Neural cell (in vitro differentiated cells): ENCODE data around the gene GNAL. TPM values are rescaled to one million over a fixed set of nuclear protein-coding genes. Genes with fewer than 3 reads are reported as not detected.

Experiments
- H2AFZ ChIP-seq: fragments of 200-600, 300-800 bp; sonication (generic), shearing (Covaris generic); 2 replicates; pipeline ENCODE4 v1.6.0; 2014; ENCODE audit warnings: low read depth, mild to moderate bottlenecking, antibody characterized with exemption, low read length, moderate library complexity
- H3F3A ChIP-seq: fragments of 200-600 bp; shearing (Covaris generic); 2 replicates; pipeline ENCODE4 v1.6.1; 2016; ENCODE audit warnings: mild to moderate bottlenecking, moderate library complexity, mixed read lengths, antibody characterized with exemption, low read length; ENCODE audit not compliant: insufficient read depth, poor library complexity, severe bottlenecking
- H3K27ac ChIP-seq: fragments of 200-600, 300-800 bp; sonication (generic), shearing (Covaris generic); 2 replicates; pipeline ENCODE4 v1.5.1; 2014; ENCODE audit warnings: mild to moderate bottlenecking, low read length, moderate library complexity
- H3K27me3 ChIP-seq: fragments of 300-800, 200-600 bp; sonication (generic), shearing (Covaris generic); 2 replicates; pipeline ENCODE4 v1.6.0; 2014; ENCODE audit warnings: mild to moderate bottlenecking, low read depth, low read length, moderate library complexity; ENCODE audit not compliant: insufficient read depth
- H3K36me3 ChIP-seq: fragments of 300-800, 200-600 bp; sonication (generic), shearing (Covaris generic); 2 replicates; pipeline ENCODE4 v1.5.1; 2014; ENCODE audit warnings: mild to moderate bottlenecking, antibody characterized with exemption, low read length, moderate library complexity; ENCODE audit not compliant: insufficient read depth
- H3K4me2 ChIP-seq: fragments of 300-800, 200-600 bp; sonication (generic), shearing (Covaris generic); 2 replicates; pipeline ENCODE4 v1.6.0; 2014; ENCODE audit warnings: mild to moderate bottlenecking, low read length
- H3K4me3 ChIP-seq: fragments of 300-800, 200-600 bp; sonication (generic), shearing (Covaris generic); 2 replicates; pipeline ENCODE4 v1.5.1; 2014; ENCODE audit warnings: mild to moderate bottlenecking, low read length, moderate library complexity
- H3K79me2 ChIP-seq: fragments of 200-600 bp; shearing (Covaris generic); replicated peaks from 2 replicates; pipeline ENCODE4 v1.6.0; 2014; ENCODE audit warnings: mild to moderate bottlenecking, low read length, moderate library complexity; ENCODE audit not compliant: insufficient read depth
- H3K9ac ChIP-seq: fragments of 300-800, 200-600 bp; sonication (generic), shearing (Covaris generic); 2 replicates; pipeline ENCODE4 v1.6.1; 2016; ENCODE audit warnings: mild to moderate bottlenecking, low read length, mixed read lengths
- H3K9me2 ChIP-seq: fragments of 200-600 bp; shearing (Covaris generic); 2 replicates; pipeline ENCODE4 v1.6.1; 2016; ENCODE audit warnings: mild to moderate bottlenecking, low read length, mixed read lengths; ENCODE audit not compliant: insufficient read depth
- H3K9me3 ChIP-seq: fragments of 200-600, 300-800 bp; sonication (generic), shearing (Covaris generic); 2 replicates; pipeline ENCODE4 v1.6.1; 2016; ENCODE audit warnings: mild to moderate bottlenecking, mixed run types, low read length, moderate library complexity, mixed read lengths
- H4K20me1 ChIP-seq: fragments of 200-600 bp; shearing (Covaris generic); 2 replicates; pipeline ENCODE4 v1.6.1; 2016; ENCODE audit warnings: mild to moderate bottlenecking, mixed run types; ENCODE audit not compliant: insufficient read depth
- CTCF ChIP-seq: fragments of 450-650 bp; IDR thresholded peaks from 2 replicates; pipeline ENCODE4 v1.5.1; 2014; ENCODE audit warnings: antibody characterized with exemption, mild to moderate bottlenecking, moderate library complexity; ENCODE audit not compliant: poor library complexity, severe bottlenecking
- EP300 ChIP-seq: fragments of 450-650 bp; conservative IDR thresholded peaks from 2 replicates; pipeline ENCODE4 v1.6.1; 2014; ENCODE audit warnings: antibody characterized with exemption, mild to moderate bottlenecking, moderate library complexity; ENCODE audit not compliant: poor library complexity, severe bottlenecking
- EZH2 ChIP-seq: fragments of 200-600, 300-800 bp; shearing (Covaris generic), sonication (generic); IDR thresholded peaks from 2 replicates; pipeline ENCODE4 v1.6.1; 2014; ENCODE audit warnings: antibody characterized with exemption, low read length, borderline replicate concordance, mild to moderate bottlenecking; ENCODE audit not compliant: insufficient read depth, poor library complexity, severe bottlenecking
- MXI1 ChIP-seq: fragments of 450-650 bp; conservative IDR thresholded peaks from 2 replicates; pipeline ENCODE4 v1.6.1; 2014; ENCODE audit warnings: antibody characterized with exemption, mild to moderate bottlenecking; ENCODE audit not compliant: poor library complexity, severe bottlenecking
- POLR2AphosphoS5 ChIP-seq: IDR thresholded peaks from 2 replicates; pipeline ENCODE4 v1.6.1; 2012
- RAD21 ChIP-seq: fragments of 450-650 bp; conservative IDR thresholded peaks from 2 replicates; pipeline ENCODE4 v1.6.1; 2014; ENCODE audit warnings: antibody characterized with exemption, mild to moderate bottlenecking, moderate library complexity
- SMC3 ChIP-seq: fragments of 450-650 bp; conservative IDR thresholded peaks from 2 replicates; pipeline ENCODE4 v1.6.1; 2014; ENCODE audit warnings: antibody characterized with exemption, mild to moderate bottlenecking, moderate library complexity; ENCODE audit not compliant: poor library complexity
- TAF1 ChIP-seq: IDR thresholded peaks from 2 replicates; pipeline ENCODE4 v1.6.1; 2012; ENCODE audit warnings: low read depth
- polyA plus RNA-seq: library from polyadenylated mRNA; depleted of rRNA; stranded (reverse); fragments of >200 nt; gene quantifications from 2 replicates; pipeline ENCODE4 v1.2.3, GENCODE V29; 2014
- TF ChIP-seq, protein P1 (sequence below): IDR thresholded peaks from 2 replicates; pipeline ENCODE4 v1.6.1; 2012; ENCODE audit warnings: borderline replicate concordance

Gene GNAL
- polyA plus RNA-seq, 1 donor from 2014 or later: 16.7 TPM

GRCh38 chr18:11750171-11750570 lies 61.1 kb downstream of the GNAL start:
- H2AFZ ChIP-seq: no peak overlapping the region
- H3F3A ChIP-seq: no peaks in the 10 kb centered on the region
- H3K79me2 ChIP-seq: no peaks in the 10 kb centered on the region
- no peak overlapping the region for H3K4me3 ChIP-seq
- no peaks in the 10 kb centered on the region for H3K9me3 ChIP-seq
- H3K36me3 ChIP-seq: no peaks in the 10 kb centered on the region
- no peaks in the 10 kb centered on the region for H4K20me1 ChIP-seq
- no peaks in the 10 kb centered on the region for H3K9me2 ChIP-seq
- no peak overlapping the region for H3K4me2 ChIP-seq
- H3K27ac ChIP-seq: no peak overlapping the region
- TF ChIP-seq SMC3 (no peak), EP300 (no peak), EZH2 (no peak), RAD21 (no peak), MXI1 (no peak), CTCF (no peak), POLR2AphosphoS5 (no peak), TAF1 (no peak)
- TF ChIP-seq, protein P1, sequence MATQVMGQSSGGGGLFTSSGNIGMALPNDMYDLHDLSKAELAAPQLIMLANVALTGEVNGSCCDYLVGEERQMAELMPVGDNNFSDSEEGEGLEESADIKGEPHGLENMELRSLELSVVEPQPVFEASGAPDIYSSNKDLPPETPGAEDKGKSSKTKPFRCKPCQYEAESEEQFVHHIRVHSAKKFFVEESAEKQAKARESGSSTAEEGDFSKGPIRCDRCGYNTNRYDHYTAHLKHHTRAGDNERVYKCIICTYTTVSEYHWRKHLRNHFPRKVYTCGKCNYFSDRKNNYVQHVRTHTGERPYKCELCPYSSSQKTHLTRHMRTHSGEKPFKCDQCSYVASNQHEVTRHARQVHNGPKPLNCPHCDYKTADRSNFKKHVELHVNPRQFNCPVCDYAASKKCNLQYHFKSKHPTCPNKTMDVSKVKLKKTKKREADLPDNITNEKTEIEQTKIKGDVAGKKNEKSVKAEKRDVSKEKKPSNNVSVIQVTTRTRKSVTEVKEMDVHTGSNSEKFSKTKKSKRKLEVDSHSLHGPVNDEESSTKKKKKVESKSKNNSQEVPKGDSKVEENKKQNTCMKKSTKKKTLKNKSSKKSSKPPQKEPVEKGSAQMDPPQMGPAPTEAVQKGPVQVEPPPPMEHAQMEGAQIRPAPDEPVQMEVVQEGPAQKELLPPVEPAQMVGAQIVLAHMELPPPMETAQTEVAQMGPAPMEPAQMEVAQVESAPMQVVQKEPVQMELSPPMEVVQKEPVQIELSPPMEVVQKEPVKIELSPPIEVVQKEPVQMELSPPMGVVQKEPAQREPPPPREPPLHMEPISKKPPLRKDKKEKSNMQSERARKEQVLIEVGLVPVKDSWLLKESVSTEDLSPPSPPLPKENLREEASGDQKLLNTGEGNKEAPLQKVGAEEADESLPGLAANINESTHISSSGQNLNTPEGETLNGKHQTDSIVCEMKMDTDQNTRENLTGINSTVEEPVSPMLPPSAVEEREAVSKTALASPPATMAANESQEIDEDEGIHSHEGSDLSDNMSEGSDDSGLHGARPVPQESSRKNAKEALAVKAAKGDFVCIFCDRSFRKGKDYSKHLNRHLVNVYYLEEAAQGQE: no peak
- H3K9ac ChIP-seq: no peak overlapping the region
- H3K27me3 ChIP-seq: peaks cover 46% of the 10 kb centered on the region

DNA sequence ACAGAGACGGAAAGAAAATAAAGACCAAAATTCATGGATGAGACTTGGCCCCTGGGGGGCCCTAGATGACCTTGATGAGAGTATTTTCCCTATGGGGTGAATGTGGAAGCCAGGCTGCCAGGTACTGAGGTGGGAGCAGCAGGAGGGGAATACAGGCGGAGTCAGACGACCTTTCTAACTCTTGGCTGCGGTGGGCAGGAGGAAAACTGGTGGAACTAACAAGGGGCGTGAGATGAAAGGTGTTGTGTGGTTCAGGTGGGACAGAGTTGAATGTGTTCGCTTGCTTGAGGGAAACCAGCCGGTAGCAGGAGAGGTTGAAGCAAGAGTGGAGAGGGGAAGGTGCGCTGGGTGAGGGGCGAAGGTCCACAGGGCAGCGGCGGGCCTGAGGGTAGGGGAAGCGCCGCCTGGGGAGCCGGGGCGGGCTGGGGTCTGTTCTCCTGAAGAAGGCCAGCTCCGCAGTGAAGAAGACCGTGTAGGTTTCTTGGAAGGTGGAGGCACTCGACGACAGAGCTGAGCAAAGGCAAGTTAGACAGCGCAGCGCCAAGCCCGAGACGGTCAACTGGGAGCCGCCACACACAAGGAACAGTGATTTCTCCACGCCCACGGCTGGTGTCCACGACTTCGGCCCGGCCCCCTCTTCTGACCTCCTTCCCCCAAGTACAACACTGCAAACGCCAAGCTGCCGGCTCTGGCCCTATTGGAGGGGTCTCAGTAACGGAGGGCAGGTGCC lies 61.7 kb downstream of the GNAL start:
- H3K27ac ChIP-seq: no peak overlapping the region
- H4K20me1 ChIP-seq: no peaks in the 10 kb centered on the region
- H3K36me3 ChIP-seq: no peaks in the 10 kb centered on the region
- H3F3A ChIP-seq: no peaks in the 10 kb centered on the region
- H3K79me2 ChIP-seq: no peaks in the 10 kb centered on the region
- no peak overlapping the region for H3K4me3 ChIP-seq
- no peak overlapping the region for H2AFZ ChIP-seq
- no peak overlapping the region for H3K9ac ChIP-seq
- TF ChIP-seq SMC3 (no peak), TAF1 (no peak), EP300 (no peak), POLR2AphosphoS5 (no peak), EZH2 (no peak), MXI1 (no peak), CTCF (no peak), RAD21 (no peak)
- TF ChIP-seq, protein P1: no peak
- H3K4me2 ChIP-seq: no peak overlapping the region
- no peaks in the 10 kb centered on the region for H3K9me3 ChIP-seq
- peaks cover 46% of the 10 kb centered on the region for H3K27me3 ChIP-seq
- H3K9me2 ChIP-seq: no peaks in the 10 kb centered on the region
